HepG2 (cell line): ENCODE data around the gene KANK3. TPM values are rescaled to one million over a fixed set of nuclear protein-coding genes. Genes with fewer than 3 reads are reported as not detected.

Source experiments
- ATAC-seq: fragments of 200-7000 bp; cut with Tn5 transposase; 3 replicates; pipeline ENCODE4 v1.9.1; 2020; ENCODE audit warnings: mild to moderate bottlenecking, moderate library complexity
- BruUV-seq: library from RNA; stranded (reverse); fragments of 400-500 nt; replicated peaks from 2 replicates; lab custom pipeline; 2021; lab: Mats Ljungman, UMichigan
- CTCF ChIA-PET: fragments of 300-600 bp; formaldehyde crosslinking; extraction: SDS; loops from one replicate; lab custom pipeline; 2021; ENCODE audit warnings: low total read pairs, inconsistent platforms, low intra/inter-chr PET ratio; lab: Yijun Ruan, JAX
- POLR2A ChIA-PET: fragments of 350-600 bp; sonication (Branson Sonifier 250); formaldehyde crosslinking; loops from one replicate; lab custom pipeline; 2020; ENCODE audit warnings: antibody characterized with exemption, inconsistent platforms; lab: Yijun Ruan, JAX
- DNase-seq: peaks from one replicate; pipeline ENCODE4 v3.0.0-alpha.2; 2015; ENCODE audit warnings: low spot score
- FAIRE-seq: peaks from 3 replicates; lab custom pipeline; 2011; peaks lifted over from hg19 to GRCh38; lab: Jason Lieb, UNC
- H2AFZ ChIP-seq: one replicate; pipeline ENCODE4 v1.6.1; 2011; ENCODE audit warnings: low read length, inconsistent platforms
- H3K27ac ChIP-seq: fragments of 300-600 bp; 3 replicates; pipeline ENCODE4 v1.8.0; 2011; ENCODE audit warnings: mixed run types, mild to moderate bottlenecking, mixed read lengths, low read length, inconsistent platforms; ENCODE audit not compliant: insufficient read depth; ENCODE audit errors: extremely low read length
- H3K27me3 ChIP-seq, 2 experiments: fragments of 200-600 bp in 1 of 2; 2 replicates in 1 of 2; 3 replicates in 1 of 2; pipeline versions ENCODE4 v1.6.0 to v1.8.0; 2011; ENCODE audit warnings: low read length in 2 of 2, mild to moderate bottlenecking in 2 of 2, moderate library complexity in 2 of 2, inconsistent platforms in 1 of 2; ENCODE audit not compliant: insufficient read depth in 2 of 2, control insufficient read depth in 1 of 2
- H3K36me3 ChIP-seq, 2 experiments: fragments of 200-600 bp in 1 of 2; replicated peaks in 1 of 2; 2 replicates in 1 of 2; 3 replicates in 1 of 2; pipeline versions ENCODE4 v1.5.1 to v1.8.0; 2011; ENCODE audit warnings: low read length in 2 of 2, inconsistent platforms in 1 of 2; ENCODE audit not compliant: insufficient read depth in 2 of 2, control insufficient read depth in 1 of 2
- H3K4me1 ChIP-seq: 2 replicates; pipeline ENCODE4 v1.5.1; 2012; ENCODE audit warnings: low read length, inconsistent platforms; ENCODE audit not compliant: insufficient read depth
- H3K4me2 ChIP-seq: 2 replicates; pipeline ENCODE4 v1.6.0; 2011; ENCODE audit warnings: low read depth, low read length, inconsistent platforms
- H3K4me3 ChIP-seq, 3 experiments: fragments of 200-600 bp in 1 of 3; sonication (generic), shearing (Covaris generic) in 1 of 3; replicated peaks in 1 of 3; 2 replicates each; pipeline ENCODE4 v1.5.1; 2011 to 2016; ENCODE audit warnings: low read length in 3 of 3, inconsistent platforms in 2 of 3, low read depth in 2 of 3, mild to moderate bottlenecking in 2 of 3, control low read depth in 1 of 3, mixed read lengths in 1 of 3; ENCODE audit not compliant: insufficient read depth in 1 of 3
- H3K79me2 ChIP-seq: one replicate; pipeline ENCODE4 v1.6.1; 2011; ENCODE audit warnings: low read length, inconsistent platforms; ENCODE audit not compliant: insufficient read depth
- H3K9ac ChIP-seq: 2 replicates; pipeline ENCODE4 v1.6.0; 2011; ENCODE audit warnings: mild to moderate bottlenecking, low read depth, low read length, inconsistent platforms; ENCODE audit not compliant: insufficient read depth
- H3K9me3 ChIP-seq: 2 replicates; pipeline ENCODE4 v1.5.1; 2012; ENCODE audit warnings: mild to moderate bottlenecking, low read length
- H4K20me1 ChIP-seq: 2 replicates; pipeline ENCODE4 v1.6.0; 2011; ENCODE audit warnings: inconsistent platforms, mild to moderate bottlenecking, low read length, moderate library complexity; ENCODE audit not compliant: insufficient read depth
- CBFB ChIP-seq: sonication (generic); formaldehyde crosslinking; IDR thresholded peaks from 2 replicates; pipeline ENCODE4 v1.4.0; 2020; ENCODE audit warnings: missing genetic modification reagents
- ZNF407 ChIP-seq: sonication (generic); formaldehyde crosslinking; IDR thresholded peaks from one replicate; pipeline ENCODE4 v1.5.1; 2020; ENCODE audit warnings: mild to moderate bottlenecking, missing genetic modification reagents; ENCODE audit errors: not compliant biosample characterization
- WGBS: methylation state at CpG from one replicate; pipeline ENCODE4 v1.1.6; 2017; ENCODE audit warnings: low lambda C conversion rate; 5-methylcytosine and 5-hydroxymethylcytosine counted together
- in situ Hi-C: cut with HindIII; loops from 2 replicates; pipeline ENCODE4 v1.10.0; 2017; ENCODE audit warnings: low pct_unique_long_range_greater_than_20kb; ENCODE audit not compliant: extremely low pct_ligation_motif_present
- intact Hi-C: fragments of 100-400 bp; cut with micrococcal nuclease; formaldehyde crosslinking; loops from one replicate; pipeline ENCODE4 v1.10.0; 2022; ENCODE audit not compliant: unreplicated experiment
- polyA plus RNA-seq, 8 experiments: library from polyadenylated mRNA; depleted of rRNA in 3 of 8; stranded (reverse) in 7 of 8; unstranded in 1 of 8; fragments of >200 nt; fragmentation: Illumina TruSeq in 4 of 8; extraction: Trizol in 4 of 8; gene quantifications; 2 replicates each; pipeline versions ENCODE4 v1.2.1 to v1.2.3, GENCODE V29; 2011 to 2016; ENCODE audit warnings: low read depth in 4 of 8, missing spikeins in 1 of 8, mixed read lengths in 1 of 8; ENCODE audit not compliant: insufficient read depth in 1 of 8
- total RNA-seq, 5 experiments: library from RNA; depleted of rRNA; stranded (reverse); fragments of >200 nt; fragmentation: Illumina TruSeq; extraction: Trizol; gene quantifications; 2 replicates each; pipeline ENCODE4 v1.2.3, GENCODE V29; 2016; ENCODE audit warnings: low read depth in 1 of 5

The KANK3 gene
- total and polyA plus RNA-seq, 2 of the 13 experiments (the other 11 are each of a cell fraction or from before 2014, with no cell fraction given) = 0.15 to 0.20 TPM

- in situ Hi-C loops (no loop called here), intact Hi-C loops (no loop called here)
- POLR2A ChIA-PET = interaction anchor here (0.7 to 1.6 kb wide), 2 partner anchors 19 to 44 kb away, joined by 3 to 5 read pairs; no protein-coding TSS in a partner anchor
- H4K20me1 ChIP-seq = no peaks in the 10 kb centered on the region
- CTCF ChIA-PET = no interaction called here
- H3K4me3 ChIP-seq = peak overlapping the region in 1 of 3 experiments; percentile 50; a peak in 2 of 6 replicates
- WGBS = 50% methylated on average over 2 of the region's 14 CpGs
- H2AFZ ChIP-seq = no peak overlapping the region
- FAIRE-seq (no peak), ATAC-seq (no peak; the same call in 2 of the 3 replicates), DNase-seq (no peak)
- H3K36me3 ChIP-seq = no peaks in the 10 kb centered on the region
- H3K27me3 ChIP-seq = peaks cover 0 to 15% of the 10 kb centered on the region in 2 experiments; a peak in 3 of 5 replicates
- no peak overlapping the region for H3K27ac ChIP-seq
- peak overlapping the region; percentile 40; the same call in 1 of the 2 replicates for H3K4me2 ChIP-seq
- BruUV-seq = no TSS peak
- H3K9me3 ChIP-seq = no peaks in the 10 kb centered on the region
- no peaks in the 10 kb centered on the region for H3K79me2 ChIP-seq
- H3K4me1 ChIP-seq = peaks cover 55% of the 10 kb centered on the region
- no peak for TF ChIP-seq CBFB (CRISPR knock-in tag)
- peak; percentile 1 for TF ChIP-seq ZNF407
- TF ChIP-seq, all 625 proteins: peak for 1
- no peak overlapping the region for H3K9ac ChIP-seq
These were observed 762 bp downstream of the KANK3 start for GRCh38 chr19:8342316-8342683.
